Measurements from ENCODE around the gene S100B.

DNA sequence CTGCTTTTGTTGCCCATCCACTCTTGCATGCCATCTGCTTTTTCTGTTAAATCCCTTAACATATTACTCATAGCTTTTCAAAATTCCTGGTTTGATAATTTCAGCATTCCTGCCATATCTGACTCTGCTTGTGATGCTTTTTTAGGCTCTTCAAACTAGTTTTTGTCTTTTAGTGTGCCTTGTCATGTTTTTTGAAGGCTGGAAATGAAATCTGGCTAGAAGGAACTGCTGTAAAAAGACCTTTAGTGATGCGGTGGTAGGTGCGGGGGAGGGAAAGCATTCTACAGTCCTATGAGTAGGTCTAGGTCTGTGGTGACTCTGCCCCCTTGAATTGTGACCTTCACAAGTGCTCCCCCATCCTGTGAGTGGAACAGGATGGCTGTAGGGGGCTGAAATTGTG, 15.0 kb upstream of the S100B start:
- TF ChIP-seq, protein P1, sequence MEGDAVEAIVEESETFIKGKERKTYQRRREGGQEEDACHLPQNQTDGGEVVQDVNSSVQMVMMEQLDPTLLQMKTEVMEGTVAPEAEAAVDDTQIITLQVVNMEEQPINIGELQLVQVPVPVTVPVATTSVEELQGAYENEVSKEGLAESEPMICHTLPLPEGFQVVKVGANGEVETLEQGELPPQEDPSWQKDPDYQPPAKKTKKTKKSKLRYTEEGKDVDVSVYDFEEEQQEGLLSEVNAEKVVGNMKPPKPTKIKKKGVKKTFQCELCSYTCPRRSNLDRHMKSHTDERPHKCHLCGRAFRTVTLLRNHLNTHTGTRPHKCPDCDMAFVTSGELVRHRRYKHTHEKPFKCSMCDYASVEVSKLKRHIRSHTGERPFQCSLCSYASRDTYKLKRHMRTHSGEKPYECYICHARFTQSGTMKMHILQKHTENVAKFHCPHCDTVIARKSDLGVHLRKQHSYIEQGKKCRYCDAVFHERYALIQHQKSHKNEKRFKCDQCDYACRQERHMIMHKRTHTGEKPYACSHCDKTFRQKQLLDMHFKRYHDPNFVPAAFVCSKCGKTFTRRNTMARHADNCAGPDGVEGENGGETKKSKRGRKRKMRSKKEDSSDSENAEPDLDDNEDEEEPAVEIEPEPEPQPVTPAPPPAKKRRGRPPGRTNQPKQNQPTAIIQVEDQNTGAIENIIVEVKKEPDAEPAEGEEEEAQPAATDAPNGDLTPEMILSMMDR (IDR thresholded peaks at IDR 0.05; ENCODE audit: borderline replicate concordance, extremely low read depth, low read length, poor library complexity, severe bottlenecking): no peak
- no peak for TF ChIP-seq EZH2 (IDR thresholded peaks at IDR 0.05; ENCODE audit: borderline replicate concordance, low read depth, low read length, severe bottlenecking)

Data from DND-41 (cell line).